H1 (cell line): ENCODE results near the gene NOC4L. TPM values are rescaled to one million over a fixed set of nuclear protein-coding genes. Genes with fewer than 3 reads are reported as not detected.

Experiments
- CTCF ChIA-PET: fragments of 300-600 bp; sonication (Branson Sonifier 250); formaldehyde crosslinking; loops from one replicate; lab custom pipeline; 2021; ENCODE audit not compliant: partially characterized antibody; lab: Charles Lee
- POLR2A ChIA-PET: fragments of 300-600 bp; sonication (Branson Sonifier 250); formaldehyde crosslinking; loops from one replicate; lab custom pipeline; 2021; ENCODE audit warnings: inconsistent platforms; ENCODE audit not compliant: partially characterized antibody; lab: Charles Lee
- DNase-seq, 2 experiments: peaks; one replicate each; pipeline versions ENCODE4 v3.0.0 to v3.0.0-alpha.2; 2010 to 2022; ENCODE audit warnings: low spot score in 2 of 2, low read depth in 1 of 2, mixed read lengths in 1 of 2
- FAIRE-seq: peaks from 2 replicates; lab custom pipeline; 2011; peaks lifted over from hg19 to GRCh38; lab: Jason Lieb, UNC
- H2AFZ ChIP-seq: 2 replicates; pipeline ENCODE4 v1.8.1; 2012; ENCODE audit warnings: low read length, inconsistent platforms
- H2AK5ac ChIP-seq: 2 replicates; pipeline ENCODE4 v1.6.1; 2013; ENCODE audit warnings: low read depth, low read length
- H2BK120ac ChIP-seq: replicated peaks from 2 replicates; pipeline ENCODE3; 2013; ENCODE audit warnings: low read depth, low read length, inconsistent platforms
- H2BK12ac ChIP-seq: 2 replicates; pipeline ENCODE4 v1.6.1; 2013; ENCODE audit warnings: low read depth, low read length
- H2BK15ac ChIP-seq: 2 replicates; pipeline ENCODE4 v1.6.1; 2013; ENCODE audit warnings: low read length
- H2BK20ac ChIP-seq: 2 replicates; pipeline ENCODE4 v1.6.1; 2013; ENCODE audit warnings: low read length
- H2BK5ac ChIP-seq: 2 replicates; pipeline ENCODE4 v1.6.1; 2013; ENCODE audit warnings: low read depth, low read length
- H3K14ac ChIP-seq: 2 replicates; pipeline ENCODE4 v1.6.1; 2013; ENCODE audit warnings: inconsistent platforms; ENCODE audit not compliant: insufficient read length
- H3K18ac ChIP-seq: 2 replicates; pipeline ENCODE4 v1.6.1; 2013; ENCODE audit warnings: low read length; ENCODE audit errors: extremely low read depth
- H3K23ac ChIP-seq: 2 replicates; pipeline ENCODE4 v1.6.1; 2013; ENCODE audit warnings: inconsistent platforms; ENCODE audit not compliant: insufficient read length
- H3K23me2 ChIP-seq: 2 replicates; pipeline ENCODE4 v1.6.1; 2013; ENCODE audit warnings: low read depth, low read length
- H3K27ac ChIP-seq: 2 replicates; pipeline ENCODE4 v1.6.1; 2011; ENCODE audit warnings: low read depth, low read length, inconsistent platforms
- H3K27me3 ChIP-seq, 4 experiments: replicated peaks in 1 of 4; 1 replicate in 1 of 4; 2 replicates in 3 of 4; pipeline versions ENCODE4 v1.6.1 to v1.8.1; 2011 to 2013; ENCODE audit warnings: low read length in 3 of 4, mild to moderate bottlenecking in 3 of 4, inconsistent platforms in 2 of 4, mixed read lengths in 2 of 4, moderate library complexity in 1 of 4; ENCODE audit not compliant: control insufficient read depth in 3 of 4, insufficient read depth in 3 of 4; ENCODE audit errors: extremely low read depth in 1 of 4
- H3K36me3 ChIP-seq, 4 experiments: 2 replicates each; pipeline versions ENCODE4 v1.6.1 to v1.8.1; 2011 to 2013; ENCODE audit warnings: mild to moderate bottlenecking in 4 of 4, low read length in 3 of 4, moderate library complexity in 2 of 4, control low read depth in 1 of 4, inconsistent platforms in 1 of 4; ENCODE audit not compliant: insufficient read depth in 4 of 4, control insufficient read depth in 2 of 4
- H3K4ac ChIP-seq: replicated peaks from 2 replicates; pipeline ENCODE3; 2013; ENCODE audit warnings: low read length, low read depth, mixed read lengths, inconsistent platforms; ENCODE audit not compliant: insufficient read length
- H3K4me1 ChIP-seq, 4 experiments: replicated peaks in 1 of 4; 1 replicate in 1 of 4; 2 replicates in 3 of 4; pipeline versions ENCODE4 v1.6.1 to v1.8.1; 2011 to 2013; ENCODE audit warnings: low read length in 3 of 4, inconsistent platforms in 2 of 4, mixed read lengths in 1 of 4; ENCODE audit not compliant: insufficient read depth in 4 of 4, control insufficient read depth in 3 of 4
- H3K4me2 ChIP-seq, 2 experiments: 2 replicates each; pipeline versions ENCODE4 v1.6.1 to v1.8.1; 2011 to 2013; ENCODE audit warnings: low read depth in 2 of 2, low read length in 2 of 2, control low read depth in 1 of 2, inconsistent platforms in 1 of 2, mild to moderate bottlenecking in 1 of 2; ENCODE audit not compliant: insufficient read depth in 1 of 2
- H3K4me3 ChIP-seq, 4 experiments: fragments of 200-600, 300-600 bp in 1 of 4; sonication (generic), shearing (Covaris generic), sonication (Bioruptor Twin) in 1 of 4; 2 replicates each; pipeline versions ENCODE4 v1.5.1 to v1.8.1; 2011 to 2016; ENCODE audit warnings: low read length in 4 of 4, low read depth in 3 of 4, control low read depth in 2 of 4, inconsistent platforms in 2 of 4, mild to moderate bottlenecking in 2 of 4, mixed read lengths in 1 of 4, moderate library complexity in 1 of 4; ENCODE audit not compliant: insufficient read depth in 2 of 4; ENCODE audit errors: extremely low read depth in 1 of 4
- H3K56ac ChIP-seq: replicated peaks from 2 replicates; pipeline ENCODE3; 2013; ENCODE audit warnings: low read depth, mild to moderate bottlenecking, mixed read lengths, low read length, inconsistent platforms; ENCODE audit not compliant: insufficient read length
- H3K79me1 ChIP-seq: 2 replicates; pipeline ENCODE4 v1.6.1; 2013; ENCODE audit warnings: low read depth, low read length, control low read depth
- H3K79me2 ChIP-seq, 2 experiments: 2 replicates each; pipeline versions ENCODE4 v1.6.1 to v1.8.1; 2012 to 2013; ENCODE audit warnings: low read length in 2 of 2, mild to moderate bottlenecking in 2 of 2, inconsistent platforms in 1 of 2; ENCODE audit not compliant: insufficient read depth in 2 of 2, control insufficient read depth in 1 of 2
- H3K9ac ChIP-seq, 4 experiments: replicated peaks in 1 of 4; 1 replicate in 1 of 4; 2 replicates in 3 of 4; pipeline versions ENCODE4 v1.6.1 to v1.8.1; 2011 to 2013; ENCODE audit warnings: low read depth in 3 of 4, low read length in 3 of 4, control low read depth in 2 of 4, mild to moderate bottlenecking in 2 of 4, moderate library complexity in 2 of 4, inconsistent platforms in 1 of 4; ENCODE audit errors: extremely low read depth in 1 of 4
- H3K9me3 ChIP-seq, 2 experiments: 2 replicates each; pipeline versions ENCODE4 v1.6.1 to v1.8.1; 2012 to 2013; ENCODE audit warnings: mild to moderate bottlenecking in 2 of 2, moderate library complexity in 2 of 2, control low read depth in 1 of 2, inconsistent platforms in 1 of 2, low read depth in 1 of 2, low read length in 1 of 2, mixed read lengths in 1 of 2; ENCODE audit not compliant: insufficient read depth in 2 of 2
- H4K20me1 ChIP-seq, 2 experiments: replicated peaks in 1 of 2; 2 replicates each; pipeline versions ENCODE3 to v1.8.1; 2011 to 2013; ENCODE audit warnings: inconsistent platforms in 2 of 2, low read length in 2 of 2, mild to moderate bottlenecking in 1 of 2; ENCODE audit not compliant: insufficient read depth in 2 of 2, control insufficient read depth in 1 of 2
- H4K5ac ChIP-seq: 2 replicates; pipeline ENCODE4 v1.6.1; 2013; ENCODE audit warnings: low read length, low read depth, mixed read lengths, inconsistent platforms; ENCODE audit not compliant: insufficient read length
- H4K8ac ChIP-seq: 2 replicates; pipeline ENCODE4 v1.8.0; 2013; ENCODE audit warnings: mild to moderate bottlenecking, moderate library complexity, low read length, inconsistent platforms; ENCODE audit not compliant: insufficient read depth; ENCODE audit errors: extremely low read depth
- H4K91ac ChIP-seq: replicated peaks from 2 replicates; pipeline ENCODE3; 2013; ENCODE audit warnings: low read length, mixed read lengths, inconsistent platforms; ENCODE audit not compliant: insufficient read length
- CBX8 ChIP-seq: fragments of 300-800, 300-1000 bp; sonication (generic); IDR thresholded peaks from 2 replicates; pipeline ENCODE4 v1.7.1; 2016; ENCODE audit warnings: low read depth, low read length, borderline replicate concordance
- RAD21 ChIP-seq, 2 experiments: IDR thresholded peaks in 1 of 2; conservative IDR thresholded peaks in 1 of 2; 2 replicates each; pipeline ENCODE4 v1.6.1; 2011; ENCODE audit warnings: low read depth in 2 of 2, low read length in 2 of 2, improper control_type of control experiment in 1 of 2, inconsistent platforms in 1 of 2, mild to moderate bottlenecking in 1 of 2, moderate library complexity in 1 of 2
- YY1 ChIP-seq: IDR thresholded peaks from 2 replicates; pipeline ENCODE4 v1.6.1; 2011; ENCODE audit warnings: low read depth, mild to moderate bottlenecking, low read length
- WGBS, 2 experiments: shearing (Covaris generic) in 1 of 2; methylation state at CpG; one replicate each; pipeline versions ENCODE4 v1.1.6 to v1.1.7; 2013 to 2015; ENCODE audit warnings: low lambda C conversion rate in 2 of 2, mixed read lengths in 2 of 2, inconsistent platforms in 1 of 2, low coverage in 1 of 2, missing lambda C conversion rate in 1 of 2; ENCODE audit not compliant: insufficient replicate concordance in 2 of 2, insufficient coverage in 1 of 2, insufficient read length in 1 of 2; ENCODE audit errors: extremely low coverage in 1 of 2, missing lambda C conversion rate in 1 of 2; 5-methylcytosine and 5-hydroxymethylcytosine counted together
- polyA plus RNA-seq, 7 experiments: library from polyadenylated mRNA; depleted of rRNA in 3 of 7; stranded (reverse) in 5 of 7; unstranded in 2 of 7; fragments of >200 nt in 5 of 7; fragments of 200-250 nt in 2 of 7; gene quantifications; 1 replicate in 5 of 7; 2 replicates in 1 of 7; 4 replicates in 1 of 7; pipeline versions ENCODE4 v1.2.1 to v1.2.3, GENCODE V29; 2011 to 2013; ENCODE audit warnings: missing spikeins in 2 of 7, mixed read lengths in 2 of 7
- total RNA-seq: library from RNA; stranded (reverse); fragmentation: NEBNext Ultra II Directional; extraction: Animal tissue kit (Norgen Biotek cat#: 25700); gene quantifications from 2 replicates; pipeline ENCODE4 v1.2.1, GENCODE V29; 2021

Gene NOC4L
- total and polyA plus RNA-seq, 2 of the 8 experiments (the other 6 are each of a cell fraction or from before 2014, with no cell fraction given) = 26.8 to 40.3 TPM

DNA sequence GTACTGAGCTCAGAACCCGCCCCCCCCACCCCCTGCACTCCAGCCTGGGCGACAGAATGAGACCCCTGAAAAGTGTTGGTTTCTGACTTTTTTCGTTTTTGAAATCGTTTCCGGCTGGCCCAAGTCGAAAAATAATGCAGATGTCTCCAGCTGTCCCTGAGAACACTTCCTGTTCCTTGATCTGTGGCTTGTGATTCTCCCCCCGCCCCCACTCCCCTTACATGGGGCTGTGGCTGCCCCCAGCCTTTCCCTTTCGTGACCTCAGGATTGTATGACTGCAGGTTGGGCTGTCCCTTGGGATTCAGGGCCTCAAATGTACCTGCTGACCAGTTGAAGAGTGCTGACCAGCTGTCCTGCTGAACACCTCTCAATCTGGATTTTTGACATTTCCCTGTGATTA lies 34.1 kb downstream of the NOC4L start:
- Histone ChIP-seq H3K36me3 (no peaks in the 10 kb centered on the region; a peak in 1 of 8 replicates), H4K20me1 (peaks cover 0 to 12% of the 10 kb centered on the region in 2 experiments), H3K18ac (no peak overlapping the region), H3K79me2 (no peaks in the 10 kb centered on the region), H3K14ac (no peak overlapping the region), H4K8ac (no peak overlapping the region), H2BK5ac (no peak overlapping the region), H3K4me1 (0 out of 7 replicates have a peak, but pooled peaks cover 0 to 2% (median 0%) of the 10 kb centered on the region in 4 experiments), H3K23me2 (peaks cover 6% of the 10 kb centered on the region; the same call in 1 of the 2 replicates), H2BK12ac (no peak overlapping the region), H2AFZ (no peak overlapping the region), H2BK15ac (no peak overlapping the region), H4K5ac (no peak overlapping the region), H3K4me3 (no peak overlapping the region), H3K4me2 (no peak overlapping the region), H2BK20ac (no peak overlapping the region), H3K9me3 (peaks cover 0 to 9% of the 10 kb centered on the region in 2 experiments; a peak in 1 of 4 replicates), H3K27ac (no peak overlapping the region), H3K27me3 (peaks cover 0 to 44% (median 29%) of the 10 kb centered on the region in 4 experiments; a peak in 5 of 7 replicates), H2BK120ac (no peak overlapping the region), H3K23ac (no peak overlapping the region), H3K4ac (no peak overlapping the region), H3K9ac (no peak overlapping the region), H2AK5ac (no peak overlapping the region), H3K56ac (no peak overlapping the region), H4K91ac (no peak overlapping the region), H3K79me1 (no peaks in the 10 kb centered on the region)
- 85% methylated on average over 6 of the region's 8 CpGs; no CpG with 5 or more reads in 1 of the 2 experiments for WGBS, 2 experiments
- FAIRE-seq (no peak), DNase-seq (no peak)
- ChIA-PET CTCF (interaction anchor here (0.7 to 1.2 kb wide), 5 partner anchors 10 to 142 kb away, joined by 3 to 4 read pairs (median 3); no protein-coding TSS in a partner anchor), POLR2A (no interaction called here)
- TF ChIP-seq RAD21 (IDR thresholded peaks at IDR 0.05 in 1 of 2, conservative IDR thresholded peaks at IDR 0.05 in 1 of 2; ENCODE audit: low read depth in 2 of 2, low read length in 2 of 2) (no peak), YY1 (no peak), CBX8 (no peak)
